ENCODE results near the gene IGFBP7.

The IGFBP7 gene

GRCh38 chr4:57154926-57155325, 44.7 kb upstream of the IGFBP7 start:
- ChIA-PET POLR2A (no interaction called here), CTCF (interaction anchor here (3.8 kb wide), 1 partner anchor 8 kb away, joined by 31 read pairs; no protein-coding TSS in a partner anchor)
- no peak for DNase-seq (ENCODE audit: extremely low spot score)
- TF ChIP-seq, protein P1, sequence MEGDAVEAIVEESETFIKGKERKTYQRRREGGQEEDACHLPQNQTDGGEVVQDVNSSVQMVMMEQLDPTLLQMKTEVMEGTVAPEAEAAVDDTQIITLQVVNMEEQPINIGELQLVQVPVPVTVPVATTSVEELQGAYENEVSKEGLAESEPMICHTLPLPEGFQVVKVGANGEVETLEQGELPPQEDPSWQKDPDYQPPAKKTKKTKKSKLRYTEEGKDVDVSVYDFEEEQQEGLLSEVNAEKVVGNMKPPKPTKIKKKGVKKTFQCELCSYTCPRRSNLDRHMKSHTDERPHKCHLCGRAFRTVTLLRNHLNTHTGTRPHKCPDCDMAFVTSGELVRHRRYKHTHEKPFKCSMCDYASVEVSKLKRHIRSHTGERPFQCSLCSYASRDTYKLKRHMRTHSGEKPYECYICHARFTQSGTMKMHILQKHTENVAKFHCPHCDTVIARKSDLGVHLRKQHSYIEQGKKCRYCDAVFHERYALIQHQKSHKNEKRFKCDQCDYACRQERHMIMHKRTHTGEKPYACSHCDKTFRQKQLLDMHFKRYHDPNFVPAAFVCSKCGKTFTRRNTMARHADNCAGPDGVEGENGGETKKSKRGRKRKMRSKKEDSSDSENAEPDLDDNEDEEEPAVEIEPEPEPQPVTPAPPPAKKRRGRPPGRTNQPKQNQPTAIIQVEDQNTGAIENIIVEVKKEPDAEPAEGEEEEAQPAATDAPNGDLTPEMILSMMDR (IDR thresholded peaks at IDR 0.05; ENCODE audit: control extremely low read depth, extremely low read depth, low read depth, missing control alignments): no peak

- ChIA-PET CTCF (interaction anchor here (3.8 kb wide), 1 partner anchor 9 kb away, joined by 31 read pairs; no protein-coding TSS in a partner anchor), POLR2A (no interaction called here)
- TF ChIP-seq, protein P1 (IDR thresholded peaks at IDR 0.05; ENCODE audit: control extremely low read depth, extremely low read depth, low read depth, missing control alignments): no peak
- no peak for DNase-seq (ENCODE audit: extremely low spot score)
Measured at GRCh38 chr4:57154191-57154590, 44.0 kb upstream of the IGFBP7 start.

GRCh38 chr4:57153207-57153606, 43.0 kb upstream of the IGFBP7 start:
- DNase-seq (ENCODE audit: extremely low spot score): no peak
- TF ChIP-seq, protein P1 (IDR thresholded peaks at IDR 0.05; ENCODE audit: control extremely low read depth, extremely low read depth, low read depth, missing control alignments): no peak
- CTCF ChIA-PET: interaction anchor here (1.5 to 3.8 kb wide), 2 partner anchors 10 to 14 kb away, joined by 3 to 31 read pairs; no protein-coding TSS in a partner anchor
- POLR2A ChIA-PET: no interaction called here

DNA sequence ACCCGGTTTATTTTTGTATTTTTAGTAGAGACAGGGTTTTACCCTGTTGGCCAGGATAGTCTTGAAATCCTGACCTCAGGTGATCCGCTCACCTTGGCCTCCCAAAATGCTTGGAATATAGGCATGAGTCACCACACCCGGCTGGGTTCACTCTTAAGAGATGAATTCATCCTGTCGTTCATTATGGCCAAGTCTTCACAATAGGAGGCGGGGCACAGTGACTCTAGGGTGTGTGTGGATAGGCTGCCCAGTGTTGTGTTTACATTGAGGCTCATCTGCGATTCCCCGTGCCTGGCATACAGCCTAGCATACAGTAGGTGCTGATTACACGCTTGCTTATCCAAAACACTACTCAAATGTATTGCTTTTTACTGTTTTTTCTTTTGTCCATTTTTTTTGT, 41.3 kb upstream of the IGFBP7 start:
- ChIA-PET CTCF (no interaction called here), POLR2A (no interaction called here)
- TF ChIP-seq, protein P1 (IDR thresholded peaks at IDR 0.05; ENCODE audit: control extremely low read depth, extremely low read depth, low read depth, missing control alignments): no peak
- no peak for DNase-seq (ENCODE audit: extremely low spot score)

DNA sequence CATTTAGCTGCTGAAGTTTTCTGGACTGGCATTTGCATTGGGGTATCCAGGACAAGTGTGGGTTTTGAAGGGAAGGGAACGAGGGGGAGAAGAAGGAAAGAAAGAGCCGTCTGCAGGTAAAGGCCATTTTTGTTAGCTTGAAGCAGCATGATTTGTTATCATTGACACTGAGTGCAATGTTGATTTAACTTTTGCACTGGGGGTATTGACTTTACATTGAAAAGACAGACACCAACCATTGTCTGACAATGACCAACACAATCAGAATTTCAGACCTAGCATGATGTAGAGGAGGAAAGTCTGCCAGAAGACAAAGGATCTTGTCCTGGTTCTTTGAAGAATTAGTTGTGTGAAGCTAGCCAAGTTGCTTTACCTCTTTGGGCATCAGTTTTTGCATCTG, 39.6 kb upstream of the IGFBP7 start:
- ChIA-PET CTCF (interaction anchor here (3.3 kb wide), 1 partner anchor 14 kb away, joined by 30 read pairs; no protein-coding TSS in a partner anchor), POLR2A (no interaction called here)
- no peak for DNase-seq (ENCODE audit: extremely low spot score)
- TF ChIP-seq, protein P1 (IDR thresholded peaks at IDR 0.05; ENCODE audit: control extremely low read depth, extremely low read depth, low read depth, missing control alignments): no peak

DNA sequence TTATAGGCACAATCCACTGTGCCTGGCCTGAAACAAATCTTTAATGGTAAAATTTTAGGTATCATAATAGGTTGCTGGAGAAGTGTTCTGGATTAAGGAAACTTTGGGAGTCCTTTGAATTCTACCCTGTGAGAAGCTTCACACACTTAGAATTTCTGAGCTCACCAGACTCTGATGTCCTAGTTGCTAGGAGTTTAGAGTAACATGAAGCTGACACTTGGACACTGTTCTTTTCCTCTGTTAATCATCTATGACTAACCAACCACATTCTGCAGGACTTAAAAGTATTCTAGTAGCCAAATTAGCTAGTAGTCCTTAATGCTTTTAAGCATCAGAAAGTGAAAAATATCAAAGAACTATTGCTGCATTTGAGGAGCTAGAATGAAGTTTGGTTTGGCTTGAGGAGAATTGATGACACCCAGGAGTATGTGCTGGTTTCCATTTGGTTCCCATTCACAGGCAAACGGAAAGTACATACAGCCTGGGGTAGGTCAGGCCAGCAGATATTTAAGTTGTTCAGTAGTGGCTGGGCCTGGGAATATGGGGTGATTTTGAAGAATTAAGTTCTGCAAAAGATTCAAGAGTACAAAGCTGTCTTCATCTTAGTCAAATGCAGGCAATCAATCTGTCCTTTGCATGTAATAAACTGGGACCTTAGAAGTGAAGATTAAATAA, 38.8 kb upstream of the IGFBP7 start:
- POLR2A ChIA-PET: interaction anchor here (0.7 kb wide), 1 partner anchor 504 kb away, joined by 3 read pairs; no protein-coding TSS in a partner anchor
- TF ChIP-seq, protein P1 (IDR thresholded peaks at IDR 0.05; ENCODE audit: control extremely low read depth, extremely low read depth, low read depth, missing control alignments): no peak
- no peak for DNase-seq (ENCODE audit: extremely low spot score)
- CTCF ChIA-PET: interaction anchor here (0.9 to 3.3 kb wide), 2 partner anchors 15 to 42 kb away, joined by 3 to 30 read pairs; no protein-coding TSS in a partner anchor
